ENCODE data around the gene RXRA.

RXRA gene

DNA sequence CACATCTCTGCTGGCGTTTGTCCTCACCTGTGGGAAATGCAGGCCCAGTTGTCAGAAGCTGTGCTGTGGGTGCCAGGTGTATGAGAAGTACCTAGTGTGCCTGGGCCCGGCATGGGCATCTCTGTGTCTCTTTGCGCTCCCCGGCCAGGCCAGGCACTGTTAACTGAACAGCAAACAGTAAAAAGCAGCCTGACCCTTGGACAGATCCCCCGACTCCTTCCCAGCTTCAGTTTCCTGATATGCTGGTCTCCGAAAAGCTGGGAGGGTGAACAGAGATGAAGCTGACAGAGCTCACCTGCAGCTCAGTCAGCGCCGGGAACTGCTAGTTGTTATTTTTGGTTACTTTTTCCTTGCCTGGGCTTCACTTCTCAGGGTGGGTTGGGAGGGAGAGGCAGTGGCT lies 28.9 kb downstream of the RXRA start:
- no peak overlapping the region for H2AFZ ChIP-seq (ENCODE audit: low read depth, low read length)
- H3K9ac ChIP-seq (ENCODE audit: low read depth, low read length): no peak overlapping the region
- H3K36me3 ChIP-seq (ENCODE audit: insufficient read depth, low read length): no peaks in the 10 kb centered on the region
- no peaks in the 10 kb centered on the region for H3K27me3 ChIP-seq (ENCODE audit: insufficient read depth, low read length, poor library complexity)
- no peak overlapping the region for H3K4me2 ChIP-seq (ENCODE audit: insufficient read depth, low read length)
- H3K9me3 ChIP-seq (ENCODE audit: insufficient read depth, low read length, severe bottlenecking): no peaks in the 10 kb centered on the region
- DNase-seq (no peak), ATAC-seq (ENCODE audit: insufficient read depth, low read depth) (no peak)
- no peak overlapping the region for H3K27ac ChIP-seq (ENCODE audit: low read length)
- H3K4me1 ChIP-seq (ENCODE audit: insufficient read depth, low read length): no peaks in the 10 kb centered on the region
- no peaks in the 10 kb centered on the region for H3K79me2 ChIP-seq (ENCODE audit: insufficient read depth, low read length)
- TF ChIP-seq, protein P1, sequence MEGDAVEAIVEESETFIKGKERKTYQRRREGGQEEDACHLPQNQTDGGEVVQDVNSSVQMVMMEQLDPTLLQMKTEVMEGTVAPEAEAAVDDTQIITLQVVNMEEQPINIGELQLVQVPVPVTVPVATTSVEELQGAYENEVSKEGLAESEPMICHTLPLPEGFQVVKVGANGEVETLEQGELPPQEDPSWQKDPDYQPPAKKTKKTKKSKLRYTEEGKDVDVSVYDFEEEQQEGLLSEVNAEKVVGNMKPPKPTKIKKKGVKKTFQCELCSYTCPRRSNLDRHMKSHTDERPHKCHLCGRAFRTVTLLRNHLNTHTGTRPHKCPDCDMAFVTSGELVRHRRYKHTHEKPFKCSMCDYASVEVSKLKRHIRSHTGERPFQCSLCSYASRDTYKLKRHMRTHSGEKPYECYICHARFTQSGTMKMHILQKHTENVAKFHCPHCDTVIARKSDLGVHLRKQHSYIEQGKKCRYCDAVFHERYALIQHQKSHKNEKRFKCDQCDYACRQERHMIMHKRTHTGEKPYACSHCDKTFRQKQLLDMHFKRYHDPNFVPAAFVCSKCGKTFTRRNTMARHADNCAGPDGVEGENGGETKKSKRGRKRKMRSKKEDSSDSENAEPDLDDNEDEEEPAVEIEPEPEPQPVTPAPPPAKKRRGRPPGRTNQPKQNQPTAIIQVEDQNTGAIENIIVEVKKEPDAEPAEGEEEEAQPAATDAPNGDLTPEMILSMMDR (IDR thresholded peaks at IDR 0.05; ENCODE audit: borderline replicate concordance, extremely low read depth, low read length, poor library complexity, severe bottlenecking): no peak
- no peak for TF ChIP-seq EZH2 (IDR thresholded peaks at IDR 0.05; ENCODE audit: borderline replicate concordance, low read depth, low read length, severe bottlenecking)
- no peak overlapping the region for H3K4me3 ChIP-seq (ENCODE audit: low read depth in 1 of 2, low read length in 2 of 2)
- H4K20me1 ChIP-seq (ENCODE audit: insufficient read depth, low read length): peaks cover 66% of the 10 kb centered on the region

- H3K9me3 ChIP-seq (ENCODE audit: insufficient read depth, low read length, severe bottlenecking): no peaks in the 10 kb centered on the region
- no peak overlapping the region for H3K4me3 ChIP-seq (ENCODE audit: low read depth in 1 of 2, low read length in 2 of 2)
- H3K36me3 ChIP-seq (ENCODE audit: insufficient read depth, low read length): no peaks in the 10 kb centered on the region
- DNase-seq (no peak), ATAC-seq (ENCODE audit: insufficient read depth, low read depth) (no peak)
- H3K4me2 ChIP-seq (ENCODE audit: insufficient read depth, low read length): no peak overlapping the region
- H3K27me3 ChIP-seq (ENCODE audit: insufficient read depth, low read length, poor library complexity): no peaks in the 10 kb centered on the region
- H4K20me1 ChIP-seq (ENCODE audit: insufficient read depth, low read length): peaks cover 64% of the 10 kb centered on the region
- no peaks in the 10 kb centered on the region for H3K79me2 ChIP-seq (ENCODE audit: insufficient read depth, low read length)
- no peaks in the 10 kb centered on the region for H3K4me1 ChIP-seq (ENCODE audit: insufficient read depth, low read length)
- H2AFZ ChIP-seq (ENCODE audit: low read depth, low read length): no peak overlapping the region
- H3K27ac ChIP-seq (ENCODE audit: low read length): no peak overlapping the region
- H3K9ac ChIP-seq (ENCODE audit: low read depth, low read length): no peak overlapping the region
- TF ChIP-seq, protein P1 (IDR thresholded peaks at IDR 0.05; ENCODE audit: borderline replicate concordance, extremely low read depth, low read length, poor library complexity, severe bottlenecking): no peak
- no peak for TF ChIP-seq EZH2 (IDR thresholded peaks at IDR 0.05; ENCODE audit: borderline replicate concordance, low read depth, low read length, severe bottlenecking)
These were observed 29.5 kb downstream of the RXRA start for GRCh38 chr9:134355561-134356279.

DNA sequence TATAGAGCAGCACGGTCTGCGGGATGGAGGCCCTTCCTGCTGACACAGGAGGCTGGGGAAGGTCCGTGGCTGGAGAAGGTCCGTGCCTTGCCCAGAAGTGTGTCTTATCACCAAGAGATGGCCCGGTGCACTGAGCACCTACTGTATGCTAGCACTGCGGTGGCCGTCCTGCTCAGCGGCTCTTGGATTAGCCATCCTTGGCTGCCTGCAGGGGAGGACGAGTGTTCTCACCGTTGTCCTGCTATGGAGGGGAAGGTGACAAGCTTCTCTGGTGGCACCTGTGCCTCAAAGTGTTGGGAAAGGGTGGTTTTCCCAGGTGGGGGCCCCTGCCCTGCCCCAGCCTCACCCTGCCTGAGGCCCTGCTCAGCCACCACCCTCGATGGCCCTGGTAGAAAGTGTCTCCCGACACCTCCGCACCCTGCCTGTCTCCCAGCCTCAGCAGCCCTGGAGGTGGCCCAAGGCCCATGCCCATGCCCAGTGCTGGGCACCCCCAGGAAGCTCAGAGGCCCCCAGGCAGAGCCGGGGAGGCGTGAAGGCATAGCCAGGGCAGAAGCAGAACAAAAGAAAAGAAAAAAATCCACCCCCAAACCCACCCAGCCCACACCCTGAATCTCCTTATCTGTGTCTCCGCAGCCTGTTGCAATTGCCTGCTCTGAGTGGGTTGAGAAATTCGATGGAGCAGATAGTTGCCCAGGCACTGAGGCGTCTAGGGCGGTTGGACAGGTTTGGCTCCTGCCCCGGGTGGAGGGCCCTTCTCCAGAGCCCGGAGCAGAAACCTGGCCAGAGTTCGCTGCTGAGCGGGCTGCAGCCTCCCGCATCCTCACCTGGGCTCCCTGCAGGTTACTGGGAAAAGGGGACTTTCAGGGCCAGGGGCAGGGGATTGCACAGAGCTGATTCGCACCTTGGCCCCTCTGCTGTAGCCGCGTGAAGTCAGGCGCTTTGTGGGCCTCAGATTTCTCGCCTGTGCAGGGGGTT lies 30.5 kb downstream of the RXRA start:
- ATAC-seq (ENCODE audit: insufficient read depth, low read depth): no peak
- Histone ChIP-seq H3K4me2 (ENCODE audit: insufficient read depth, low read length) (no peak overlapping the region), H3K36me3 (ENCODE audit: insufficient read depth, low read length) (no peaks in the 10 kb centered on the region), H3K79me2 (ENCODE audit: insufficient read depth, low read length) (no peaks in the 10 kb centered on the region), H2AFZ (ENCODE audit: low read depth, low read length) (no peak overlapping the region), H3K4me1 (ENCODE audit: insufficient read depth, low read length) (no peaks in the 10 kb centered on the region), H4K20me1 (ENCODE audit: insufficient read depth, low read length) (peaks cover 69% of the 10 kb centered on the region), H3K4me3 (ENCODE audit: low read depth in 1 of 2, low read length in 2 of 2) (no peak overlapping the region), H3K27me3 (ENCODE audit: insufficient read depth, low read length, poor library complexity) (no peaks in the 10 kb centered on the region), H3K9me3 (ENCODE audit: insufficient read depth, low read length, severe bottlenecking) (no peaks in the 10 kb centered on the region), H3K9ac (ENCODE audit: low read depth, low read length) (no peak overlapping the region), H3K27ac (ENCODE audit: low read length) (no peak overlapping the region)
- TF ChIP-seq EZH2 (IDR thresholded peaks at IDR 0.05; ENCODE audit: borderline replicate concordance, low read depth, low read length, severe bottlenecking): no peak
- TF ChIP-seq, protein P1 (IDR thresholded peaks at IDR 0.05; ENCODE audit: borderline replicate concordance, extremely low read depth, low read length, poor library complexity, severe bottlenecking): no peak
- no peak for DNase-seq
